Spleen (tissue), 7 donors: ENCODE measurements around the gene EIF4B.

ENCODE experiments used
- POLR2A ChIP-seq, 3 donors: fragments of 450-650 bp; IDR thresholded peaks; one replicate each; pipeline ENCODE4 v1.5.1; 2017; ENCODE audit warnings: antibody characterized with exemption in 3 of 3, mild to moderate bottlenecking in 1 of 3
- TF ChIP-seq, protein P1 (sequence below), 11 experiments: fragments of 200-600 bp in 7 of 11; fragments of 450-650 bp in 4 of 11; sonication (generic) in 4 of 11; IDR thresholded peaks in 8 of 11; conservative IDR thresholded peaks in 3 of 11; 1 replicate in 7 of 11; 2 replicates in 4 of 11; pipeline versions ENCODE4 v1.4.0 to v1.8.0; 2016 to 2021; ENCODE audit warnings: antibody characterized with exemption in 11 of 11, inconsistent platforms in 4 of 11, mild to moderate bottlenecking in 1 of 11
- donor health status: DM: no; HTN: no; CAD: no; lungs with moderate emphysema.
- donor health status: DM: no; HTN: no; CAD: no.
- donor health status: DM: no; HTN: no; CAD: no.

GRCh38 chr12:52975820-52976573 lies 30.3 kb upstream of the EIF4B start:
- TF ChIP-seq, protein P1, sequence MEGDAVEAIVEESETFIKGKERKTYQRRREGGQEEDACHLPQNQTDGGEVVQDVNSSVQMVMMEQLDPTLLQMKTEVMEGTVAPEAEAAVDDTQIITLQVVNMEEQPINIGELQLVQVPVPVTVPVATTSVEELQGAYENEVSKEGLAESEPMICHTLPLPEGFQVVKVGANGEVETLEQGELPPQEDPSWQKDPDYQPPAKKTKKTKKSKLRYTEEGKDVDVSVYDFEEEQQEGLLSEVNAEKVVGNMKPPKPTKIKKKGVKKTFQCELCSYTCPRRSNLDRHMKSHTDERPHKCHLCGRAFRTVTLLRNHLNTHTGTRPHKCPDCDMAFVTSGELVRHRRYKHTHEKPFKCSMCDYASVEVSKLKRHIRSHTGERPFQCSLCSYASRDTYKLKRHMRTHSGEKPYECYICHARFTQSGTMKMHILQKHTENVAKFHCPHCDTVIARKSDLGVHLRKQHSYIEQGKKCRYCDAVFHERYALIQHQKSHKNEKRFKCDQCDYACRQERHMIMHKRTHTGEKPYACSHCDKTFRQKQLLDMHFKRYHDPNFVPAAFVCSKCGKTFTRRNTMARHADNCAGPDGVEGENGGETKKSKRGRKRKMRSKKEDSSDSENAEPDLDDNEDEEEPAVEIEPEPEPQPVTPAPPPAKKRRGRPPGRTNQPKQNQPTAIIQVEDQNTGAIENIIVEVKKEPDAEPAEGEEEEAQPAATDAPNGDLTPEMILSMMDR (IDR thresholded peaks at IDR 0.05 in 8 of 11, conservative IDR thresholded peaks at IDR 0.05 in 3 of 11): no peak
- no peak for TF ChIP-seq POLR2A (IDR thresholded peaks at IDR 0.05)
